ENCODE results near the gene BTBD9. TPM values are rescaled to one million over a fixed set of nuclear protein-coding genes. Genes with fewer than 3 reads are reported as not detected.
A peak's percentile ranks its signal among the peaks of the same experiment; 100 is the strongest.

BTBD9 gene
- total RNA-seq, 1 donor from 2014 or later: 23.0 TPM

- TF ChIP-seq, protein P1, sequence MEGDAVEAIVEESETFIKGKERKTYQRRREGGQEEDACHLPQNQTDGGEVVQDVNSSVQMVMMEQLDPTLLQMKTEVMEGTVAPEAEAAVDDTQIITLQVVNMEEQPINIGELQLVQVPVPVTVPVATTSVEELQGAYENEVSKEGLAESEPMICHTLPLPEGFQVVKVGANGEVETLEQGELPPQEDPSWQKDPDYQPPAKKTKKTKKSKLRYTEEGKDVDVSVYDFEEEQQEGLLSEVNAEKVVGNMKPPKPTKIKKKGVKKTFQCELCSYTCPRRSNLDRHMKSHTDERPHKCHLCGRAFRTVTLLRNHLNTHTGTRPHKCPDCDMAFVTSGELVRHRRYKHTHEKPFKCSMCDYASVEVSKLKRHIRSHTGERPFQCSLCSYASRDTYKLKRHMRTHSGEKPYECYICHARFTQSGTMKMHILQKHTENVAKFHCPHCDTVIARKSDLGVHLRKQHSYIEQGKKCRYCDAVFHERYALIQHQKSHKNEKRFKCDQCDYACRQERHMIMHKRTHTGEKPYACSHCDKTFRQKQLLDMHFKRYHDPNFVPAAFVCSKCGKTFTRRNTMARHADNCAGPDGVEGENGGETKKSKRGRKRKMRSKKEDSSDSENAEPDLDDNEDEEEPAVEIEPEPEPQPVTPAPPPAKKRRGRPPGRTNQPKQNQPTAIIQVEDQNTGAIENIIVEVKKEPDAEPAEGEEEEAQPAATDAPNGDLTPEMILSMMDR (IDR thresholded peaks at IDR 0.05; ENCODE audit: unreplicated experiment): no peak
- H3K9me3 Mint-ChIP-seq: no peaks in the 10 kb centered on the region
- DNase-seq (ENCODE audit: low spot score in 2 of 2, unreplicated experiment in 2 of 2): no peak
- H3K27me3 Mint-ChIP-seq (ENCODE audit: low read depth): no peaks in the 10 kb centered on the region
- peaks cover 17% of the 10 kb centered on the region for H3K4me1 Mint-ChIP-seq
- no peak overlapping the region for H3K4me3 Mint-ChIP-seq
- no peak overlapping the region for H3K27ac Mint-ChIP-seq
- H3K36me3 Mint-ChIP-seq: no peaks in the 10 kb centered on the region
Measured at GRCh38 chr6:38270367-38270766, 369.4 kb downstream of the BTBD9 start.

- DNase-seq (ENCODE audit: low spot score in 2 of 2, unreplicated experiment in 2 of 2): no peak
- Mint-ChIP-seq H3K27ac (peak overlapping the region; percentile 12), H3K4me1 (peaks cover 22% of the 10 kb centered on the region), H3K27me3 (ENCODE audit: low read depth) (no peaks in the 10 kb centered on the region), H3K36me3 (no peaks in the 10 kb centered on the region), H3K4me3 (no peak overlapping the region), H3K9me3 (no peaks in the 10 kb centered on the region)
- TF ChIP-seq, protein P1 (IDR thresholded peaks at IDR 0.05; ENCODE audit: unreplicated experiment): no peak
Measured at GRCh38 chr6:38269461-38270172, 370.1 kb downstream of the BTBD9 start.

DNA sequence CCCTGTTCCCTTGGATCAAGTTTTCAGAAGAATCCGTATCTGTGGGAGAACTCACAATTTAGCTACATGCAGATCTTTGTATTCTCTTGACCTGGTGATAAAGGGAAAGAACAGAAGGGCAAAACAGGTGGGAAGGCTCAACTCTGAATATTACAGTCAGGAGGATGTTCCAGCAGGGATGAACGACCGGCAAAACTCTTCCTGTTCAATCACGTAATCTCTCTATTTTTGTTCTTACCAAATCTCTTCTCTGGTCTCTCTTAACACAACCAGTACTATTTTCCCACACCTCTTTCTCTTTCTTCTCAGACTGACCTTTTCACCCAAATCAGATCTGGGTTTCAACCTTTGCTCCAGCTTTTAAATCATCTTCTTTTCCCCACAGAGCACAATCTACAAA, 371.4 kb downstream of the BTBD9 start:
- Mint-ChIP-seq H3K4me3 (no peak overlapping the region), H3K36me3 (no peaks in the 10 kb centered on the region), H3K27ac (peak overlapping the region; percentile 48), H3K9me3 (no peaks in the 10 kb centered on the region), H3K4me1 (peaks cover 32% of the 10 kb centered on the region), H3K27me3 (ENCODE audit: low read depth) (no peaks in the 10 kb centered on the region)
- TF ChIP-seq, protein P1 (IDR thresholded peaks at IDR 0.05; ENCODE audit: unreplicated experiment): no peak
- no peak for DNase-seq (ENCODE audit: low spot score in 2 of 2, unreplicated experiment in 2 of 2)

- DNase-seq (ENCODE audit: low spot score in 2 of 2, unreplicated experiment in 2 of 2): no peak
- H3K4me3 Mint-ChIP-seq: no peak overlapping the region
- no peaks in the 10 kb centered on the region for H3K9me3 Mint-ChIP-seq
- no peaks in the 10 kb centered on the region for H3K36me3 Mint-ChIP-seq
- H3K4me1 Mint-ChIP-seq: peaks cover 46% of the 10 kb centered on the region
- no peak overlapping the region for H3K27ac Mint-ChIP-seq
- no peaks in the 10 kb centered on the region for H3K27me3 Mint-ChIP-seq (ENCODE audit: low read depth)
- TF ChIP-seq, protein P1 (IDR thresholded peaks at IDR 0.05; ENCODE audit: unreplicated experiment): no peak
Measured at GRCh38 chr6:38266921-38267354, 372.8 kb downstream of the BTBD9 start.

GRCh38 chr6:38264605-38265004, 375.1 kb downstream of the BTBD9 start:
- Mint-ChIP-seq H3K36me3 (no peaks in the 10 kb centered on the region), H3K4me1 (peaks cover 47% of the 10 kb centered on the region), H3K27ac (no peak overlapping the region), H3K4me3 (no peak overlapping the region), H3K9me3 (no peaks in the 10 kb centered on the region), H3K27me3 (ENCODE audit: low read depth) (no peaks in the 10 kb centered on the region)
- no peak for DNase-seq (ENCODE audit: low spot score in 2 of 2, unreplicated experiment in 2 of 2)
- TF ChIP-seq, protein P1 (IDR thresholded peaks at IDR 0.05; ENCODE audit: unreplicated experiment): no peak

Measured in mesothelial cell of epicardium (in vitro differentiated cells).